ENCODE data around the gene GPSM3.

- no peak for TF ChIP-seq CTCF (optimal IDR thresholded peaks at IDR 0.05 in 1 of 3, IDR thresholded peaks at IDR 0.05 in 1 of 3, conservative IDR thresholded peaks at IDR 0.05 in 1 of 3; ENCODE audit: extremely low read depth in 1 of 3, insufficient read depth in 2 of 3, low read length in 3 of 3)
- no peak for TF ChIP-seq EZH2 (IDR thresholded peaks at IDR 0.05; ENCODE audit: low read length)
Observed at GRCh38 chr6:32218167-32218566, 25.7 kb upstream of the GPSM3 start.
